HFF-Myc (cell line): ENCODE measurements around the gene CHP2.

Experiments
- DNase-seq: peaks from one replicate; pipeline ENCODE4 v3.0.0-alpha.2; 2011; ENCODE audit warnings: low read depth; ENCODE audit errors: extremely low read depth
- H3K4me3 ChIP-seq: replicated peaks from 2 replicates; pipeline ENCODE4 v1.5.1; 2011; ENCODE audit warnings: low read depth, mild to moderate bottlenecking, control low read depth, low read length
- CTCF ChIP-seq: IDR thresholded peaks from 2 replicates; pipeline ENCODE4 v1.5.1; 2012; ENCODE audit warnings: mild to moderate bottlenecking, low read depth, low read length, control low read depth; ENCODE audit errors: missing control alignments

The CHP2 gene

GRCh38 chr16:23765933-23766332, 11.1 kb downstream of the CHP2 start:
- no peak overlapping the region for H3K4me3 ChIP-seq
- no peak for TF ChIP-seq CTCF
- no peak for DNase-seq

GRCh38 chr16:23768581-23768980, 13.8 kb downstream of the CHP2 start:
- no peak for TF ChIP-seq CTCF
- H3K4me3 ChIP-seq, result no peak overlapping the region
- DNase-seq, result no peak

GRCh38 chr16:23771027-23771426, 16.2 kb downstream of the CHP2 start:
- no peak for TF ChIP-seq CTCF
- no peak overlapping the region for H3K4me3 ChIP-seq
- no peak for DNase-seq

GRCh38 chr16:23771642-23772041, 16.8 kb downstream of the CHP2 start:
- no peak for DNase-seq
- no peak for TF ChIP-seq CTCF
- no peak overlapping the region for H3K4me3 ChIP-seq

- no peak for DNase-seq
Observed at GRCh38 chr16:23773339-23773738, 18.5 kb downstream of the CHP2 start.

GRCh38 chr16:23781176-23781575, 26.4 kb downstream of the CHP2 start:
- no peak for DNase-seq

More at GRCh38 chr16:23773339-23773738, 18.5 kb downstream of the CHP2 start:
- H3K4me3 ChIP-seq, result no peak overlapping the region
- no peak for TF ChIP-seq CTCF

More at GRCh38 chr16:23781176-23781575, 26.4 kb downstream of the CHP2 start:
- no peak overlapping the region for H3K4me3 ChIP-seq
- no peak for TF ChIP-seq CTCF
